GM10847 (cell line): ENCODE data around the gene ASIC4.

Experiments
- POLR2A ChIP-seq: IDR thresholded peaks from 2 replicates; pipeline ENCODE4 v1.6.1; 2011; ENCODE audit not compliant: insufficient read length; ENCODE audit errors: extremely low read depth

Gene ASIC4

DNA sequence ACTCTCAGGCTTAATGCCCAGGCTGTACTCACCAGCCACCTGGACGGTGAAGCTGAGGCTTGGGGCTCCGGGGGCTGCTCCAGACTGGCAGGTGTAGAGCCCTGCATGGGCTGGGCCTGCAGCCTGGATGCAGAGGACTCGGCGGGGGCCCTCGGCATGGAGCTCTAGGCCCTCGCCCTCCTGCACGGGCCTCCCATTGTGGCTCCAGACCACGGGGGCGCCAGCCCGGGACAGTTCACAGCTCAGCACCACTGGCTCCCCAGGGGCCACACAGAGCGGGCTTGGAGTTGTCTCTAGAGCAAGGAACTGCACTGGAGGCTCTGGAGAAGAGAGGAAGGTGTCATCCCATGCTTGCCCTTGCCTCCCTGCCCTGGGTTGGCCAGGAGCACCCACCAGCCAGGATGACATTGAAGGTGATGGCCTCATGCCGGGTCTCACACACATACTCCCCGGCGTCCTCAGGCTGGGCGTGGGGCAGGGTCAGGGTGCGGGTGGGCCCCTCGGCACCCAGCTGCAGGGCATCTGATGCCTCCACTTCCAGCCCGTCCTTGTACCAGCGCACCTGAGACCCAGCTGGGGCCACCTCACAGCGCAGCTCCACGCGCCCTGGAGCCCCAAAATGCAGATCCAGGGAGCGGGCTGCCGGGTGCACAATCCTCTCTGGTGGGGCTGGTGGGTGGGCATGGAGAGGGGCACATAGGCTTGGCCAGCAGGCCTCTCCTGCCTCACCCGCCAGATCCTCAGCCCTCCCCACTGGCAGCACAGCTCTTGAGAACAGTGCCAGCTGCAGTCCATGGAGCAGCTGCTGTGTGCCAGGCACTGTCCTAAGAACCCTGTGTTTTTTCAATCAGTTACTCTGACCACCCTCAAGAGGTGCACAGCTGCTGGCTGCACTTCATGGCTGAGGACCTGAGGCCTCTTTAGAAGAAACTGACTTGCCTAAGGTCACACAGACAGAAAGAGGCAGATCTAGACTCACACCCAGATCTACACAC is 43.8 kb downstream of the ASIC4 start:
- TF ChIP-seq POLR2A = no peak

DNA sequence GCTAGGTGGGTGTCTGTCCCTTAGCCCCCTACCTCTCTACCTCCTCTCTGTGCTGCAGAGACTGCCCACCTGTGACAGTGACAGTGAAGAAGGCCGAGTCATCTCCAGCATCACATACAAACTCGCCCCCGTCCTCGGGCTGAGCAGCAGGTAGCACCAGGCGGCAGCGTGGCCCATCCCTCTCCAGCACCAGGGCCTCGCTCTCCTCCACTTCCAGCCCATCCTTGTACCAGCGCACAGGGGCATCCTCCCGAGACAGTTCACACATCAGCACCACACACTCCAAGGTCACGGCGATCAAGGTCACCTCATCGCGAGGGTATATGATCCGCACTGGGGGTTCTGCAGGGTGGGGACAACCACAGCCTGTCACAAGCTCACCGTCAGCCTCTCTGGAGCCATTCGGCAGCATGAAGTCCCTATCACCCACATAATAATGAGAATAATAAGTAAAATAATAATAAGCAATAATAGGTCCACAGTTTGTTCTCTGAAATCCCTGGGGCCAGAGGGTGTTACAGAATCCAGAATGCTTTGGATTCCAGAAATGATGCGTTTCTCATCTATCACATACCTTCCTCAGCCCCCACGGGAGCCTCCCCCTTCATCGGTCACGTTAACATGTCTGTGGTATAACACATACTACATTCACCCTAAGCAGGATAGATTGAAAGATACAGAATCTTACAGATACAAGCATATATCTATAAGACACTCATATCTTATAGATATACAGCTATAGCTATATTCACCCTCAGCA is 45.1 kb downstream of the ASIC4 start:
- TF ChIP-seq POLR2A = no peak

DNA sequence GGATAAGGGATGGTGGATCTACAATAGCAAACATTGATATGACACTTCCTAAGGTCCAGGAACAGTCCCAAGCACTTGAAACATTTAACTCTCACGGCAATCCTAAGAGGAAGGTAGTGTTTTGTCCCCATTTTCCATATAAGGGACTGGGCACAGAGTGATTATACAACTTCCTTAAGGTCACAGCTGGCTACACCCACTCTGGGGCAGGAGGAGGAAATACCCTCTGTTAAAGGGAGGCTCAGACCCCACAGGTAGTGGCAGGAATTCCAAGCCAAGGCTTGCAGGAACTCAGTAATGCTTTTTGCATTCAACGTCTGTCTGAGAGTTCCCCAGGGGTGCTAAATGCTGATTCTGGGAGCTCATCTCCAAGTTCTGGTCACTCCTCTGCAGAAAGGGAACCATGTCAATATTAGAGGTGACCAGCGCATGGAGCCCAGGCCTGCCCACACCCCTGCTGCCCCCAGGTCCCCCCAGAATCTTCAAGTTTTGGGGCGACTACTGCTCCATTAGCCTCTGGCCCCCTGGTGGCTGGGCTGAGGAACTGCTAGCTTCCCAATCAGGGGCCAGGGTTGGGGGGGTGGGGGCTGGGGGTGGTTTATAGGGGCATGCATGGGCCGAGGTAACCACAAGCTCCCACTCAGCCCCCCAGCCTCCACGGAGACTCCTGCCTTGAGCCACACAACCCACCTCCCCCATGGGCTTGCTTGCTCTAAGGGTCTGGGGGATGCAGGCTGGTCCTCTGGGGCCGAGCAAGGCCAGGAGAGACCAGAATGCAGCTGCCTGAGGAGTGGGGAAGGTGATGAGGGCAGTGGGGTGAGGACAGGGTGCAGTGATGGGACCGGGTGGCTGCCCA is 46.0 kb downstream of the ASIC4 start:
- TF ChIP-seq POLR2A = no peak

DNA sequence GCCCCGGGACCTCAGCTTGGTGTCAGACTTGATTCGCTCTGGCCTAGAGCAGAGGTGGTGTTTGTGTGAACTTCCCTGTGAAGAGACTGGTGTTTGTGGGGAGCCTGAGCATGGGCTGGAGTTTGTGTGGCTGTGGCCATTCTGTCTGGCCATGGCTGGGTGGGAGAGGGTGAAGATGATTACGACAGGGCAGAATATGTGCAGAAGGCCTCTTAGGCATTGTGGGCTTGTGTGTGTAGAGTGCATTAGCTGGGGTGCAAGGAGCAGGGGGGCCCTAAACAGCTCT is 46.6 kb downstream of the ASIC4 start:
- no peak for TF ChIP-seq POLR2A

DNA sequence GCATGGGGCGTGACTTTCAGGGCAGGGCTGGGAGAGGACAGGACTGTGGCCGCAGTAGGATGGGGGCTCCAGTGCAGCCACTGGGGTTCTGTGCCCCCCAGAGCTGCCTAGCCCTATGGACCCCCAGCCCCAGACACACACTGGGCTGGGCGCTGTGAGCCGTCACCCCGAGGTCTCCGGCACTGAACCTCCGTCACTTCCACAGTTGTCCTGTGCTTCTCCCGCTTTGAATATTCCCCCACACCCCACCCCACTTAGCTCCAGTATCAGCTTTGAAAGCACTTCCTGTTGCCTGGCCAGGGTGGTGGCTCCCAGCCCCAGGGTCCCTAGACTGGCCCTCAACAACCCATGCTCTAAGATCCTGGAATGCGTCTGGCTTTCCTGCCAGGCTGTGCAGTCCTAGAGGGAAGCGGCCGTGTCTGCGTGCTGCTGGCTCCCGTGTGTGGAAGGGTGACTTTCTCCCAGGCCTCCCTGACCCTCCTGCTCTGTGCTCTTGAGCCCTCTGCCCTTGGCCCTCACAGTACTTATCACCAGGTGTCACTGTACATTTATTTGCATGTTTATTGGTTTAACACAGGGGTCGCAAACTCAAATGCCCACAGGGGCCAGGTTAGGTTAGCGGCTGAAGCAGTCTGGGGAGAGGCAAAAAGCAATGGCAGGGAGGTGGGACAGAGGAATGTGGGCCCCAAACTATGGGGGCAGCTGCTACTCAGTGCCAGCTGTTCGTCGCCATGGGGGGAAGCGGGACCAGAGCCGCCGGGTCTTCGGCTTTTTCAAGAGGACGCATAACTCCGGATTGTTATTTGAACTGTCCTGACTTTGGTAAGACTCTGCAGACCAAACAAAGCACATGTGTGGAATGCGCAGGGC is 47.1 kb downstream of the ASIC4 start:
- TF ChIP-seq POLR2A = no peak

DNA sequence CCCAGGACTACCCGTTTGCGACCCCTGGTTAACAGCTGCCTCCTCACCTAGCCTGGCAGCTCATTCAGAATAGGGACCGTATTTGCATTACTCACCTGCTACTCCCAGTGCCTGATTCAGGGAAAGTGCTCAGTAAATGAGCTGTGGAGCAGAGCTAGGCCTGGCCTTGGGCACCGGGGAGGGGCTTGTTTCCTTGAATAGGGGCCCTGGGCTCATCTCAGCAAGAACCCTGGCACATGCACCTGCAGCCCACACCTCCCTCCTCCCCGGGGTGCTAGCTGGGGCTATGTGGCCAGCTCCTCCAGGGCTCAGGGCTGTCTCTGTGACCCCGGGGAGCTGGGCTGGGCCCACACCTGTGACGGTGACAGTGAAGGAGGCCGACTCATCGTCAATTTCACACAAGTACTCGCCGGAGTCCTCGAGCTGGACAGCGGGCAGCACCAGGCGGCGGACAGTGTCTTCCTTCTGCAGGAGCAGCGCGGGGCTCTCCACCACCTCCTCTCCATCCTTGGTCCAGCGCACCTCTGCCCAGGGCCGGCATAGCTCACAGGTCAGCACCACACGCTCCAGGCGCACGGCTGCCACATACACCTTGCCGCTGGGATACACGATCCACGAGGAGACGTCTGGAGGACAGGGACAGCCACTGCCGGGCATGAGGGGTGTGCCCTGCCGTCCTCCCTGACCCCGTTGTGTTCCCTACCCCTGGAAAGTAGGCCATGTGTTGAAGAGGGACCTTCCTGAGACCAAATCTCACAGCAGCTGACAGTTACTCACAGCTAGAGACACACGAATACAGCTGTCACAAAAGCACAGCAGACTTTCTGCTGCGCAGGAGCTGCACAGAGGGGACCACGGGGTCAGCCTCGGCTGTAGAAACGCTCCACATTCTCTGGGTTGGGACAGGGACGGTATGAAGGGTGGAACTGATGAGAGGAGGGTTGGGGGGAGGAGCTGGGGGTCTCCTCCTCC is 48.1 kb downstream of the ASIC4 start:
- TF ChIP-seq POLR2A = no peak

DNA sequence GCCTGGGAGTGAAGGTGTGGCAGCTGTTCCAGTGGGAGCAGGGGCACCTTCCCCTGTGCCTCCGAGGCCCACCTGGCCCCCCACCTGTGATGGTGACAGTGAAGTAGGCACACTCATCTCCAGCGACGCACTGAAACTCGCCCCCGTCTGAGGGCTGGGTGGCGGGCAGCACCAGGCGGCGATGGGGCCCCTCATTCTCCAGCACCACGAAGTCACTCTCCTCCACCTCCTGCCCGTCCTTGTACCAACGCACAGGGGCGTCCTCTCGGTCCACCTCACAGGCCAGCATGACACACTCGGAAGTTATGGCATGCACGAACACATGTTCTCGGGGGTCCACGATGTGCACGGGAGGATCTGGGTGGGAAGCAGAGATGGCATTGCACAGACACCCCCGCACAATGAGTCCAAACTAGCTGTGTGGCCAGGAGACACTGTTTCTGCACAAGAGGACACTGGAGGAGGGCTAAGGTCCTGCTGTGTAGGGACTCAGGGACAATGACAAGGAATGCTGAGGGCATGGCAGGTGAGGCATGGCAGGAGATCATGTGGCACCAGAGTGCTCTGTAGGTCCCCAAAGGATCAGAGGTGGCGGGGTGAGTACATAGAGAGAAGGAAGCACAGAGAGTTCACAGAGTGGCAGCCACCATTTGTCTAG is 49.1 kb downstream of the ASIC4 start:
- no peak for TF ChIP-seq POLR2A

DNA sequence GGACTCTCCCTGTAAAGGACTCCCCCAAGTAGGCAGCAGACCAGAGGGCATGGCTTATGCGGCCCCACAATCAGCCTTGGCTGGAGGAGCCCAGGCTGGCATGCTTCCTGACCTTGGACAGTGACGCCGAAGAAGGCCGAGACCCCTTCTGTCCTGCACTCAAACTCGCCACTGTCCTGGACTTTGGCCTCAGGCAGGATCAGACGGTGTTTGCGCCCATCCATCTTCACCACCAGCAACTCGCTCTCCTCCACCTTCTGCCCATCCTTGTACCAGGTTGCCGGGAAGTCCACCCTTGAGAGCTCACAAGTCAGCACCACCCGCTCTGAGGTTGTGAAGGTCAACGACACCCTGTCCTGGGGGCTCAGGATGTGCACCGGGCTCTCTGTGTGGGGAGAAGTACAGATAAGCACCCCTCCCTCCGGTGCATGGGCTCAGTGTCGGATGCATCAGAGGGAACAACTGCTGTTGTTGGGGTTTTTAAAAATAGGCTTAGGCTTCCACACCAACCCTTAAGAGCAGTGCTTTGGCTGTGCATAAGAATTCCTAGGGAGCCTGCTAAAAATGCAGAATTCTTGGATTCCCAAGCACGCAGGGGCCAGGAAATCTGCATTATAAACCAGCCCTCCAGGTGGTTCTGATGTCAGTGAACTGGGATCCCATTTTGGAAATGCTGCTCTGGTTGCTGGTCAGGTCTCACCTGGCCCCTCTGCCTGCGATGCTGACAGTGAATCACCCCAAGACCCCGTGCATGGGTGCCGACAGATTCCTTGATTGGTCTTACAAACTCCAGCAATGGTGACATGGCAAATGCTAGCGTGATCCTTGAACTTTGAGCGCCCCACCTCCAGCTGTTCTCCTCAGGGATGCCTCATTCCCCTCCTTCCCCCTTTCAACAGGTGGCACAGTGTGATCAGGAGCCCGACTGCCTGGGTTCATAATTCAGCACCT is 51.1 kb downstream of the ASIC4 start:
- TF ChIP-seq POLR2A = no peak

DNA sequence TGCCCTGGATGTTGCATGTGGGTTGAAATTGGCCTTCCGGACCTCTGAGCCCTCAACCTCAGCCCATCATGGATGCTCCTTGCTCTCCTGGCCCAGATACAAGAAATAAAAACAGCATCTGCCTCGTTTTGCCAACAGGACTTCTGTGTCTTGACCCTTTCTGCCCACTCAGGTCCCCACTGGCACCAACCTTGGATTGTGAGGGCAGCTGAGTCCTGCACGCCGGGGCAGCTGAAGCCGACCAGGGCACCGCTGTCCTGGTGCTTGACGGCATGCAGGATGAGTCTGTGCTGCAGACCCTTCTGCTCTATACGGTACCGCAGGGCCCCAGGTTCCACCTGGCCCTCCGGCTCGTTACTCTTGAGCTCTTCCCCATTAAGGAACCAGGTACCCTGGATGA is 52.4 kb downstream of the ASIC4 start:
- no peak for TF ChIP-seq POLR2A

DNA sequence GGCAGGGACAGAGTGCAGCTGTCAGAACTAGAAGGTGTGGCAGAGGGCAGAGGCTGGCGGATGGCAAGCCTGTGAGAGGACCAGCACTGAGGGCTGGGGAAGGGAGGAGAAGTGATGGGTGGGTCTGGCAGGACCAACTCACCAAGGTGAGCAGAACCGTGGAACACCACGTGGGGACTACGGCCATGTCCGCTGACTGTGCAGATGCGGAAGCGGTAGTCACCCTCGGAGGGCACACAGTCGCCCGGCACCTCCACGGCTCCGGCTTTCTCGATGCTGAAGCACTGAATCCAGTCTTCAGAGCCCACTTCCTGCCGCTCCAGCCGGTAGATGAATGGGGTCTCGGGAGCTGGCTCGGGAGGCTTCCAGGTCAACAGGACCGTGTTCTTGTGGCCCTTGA is 52.8 kb downstream of the ASIC4 start:
- TF ChIP-seq POLR2A = no peak

DNA sequence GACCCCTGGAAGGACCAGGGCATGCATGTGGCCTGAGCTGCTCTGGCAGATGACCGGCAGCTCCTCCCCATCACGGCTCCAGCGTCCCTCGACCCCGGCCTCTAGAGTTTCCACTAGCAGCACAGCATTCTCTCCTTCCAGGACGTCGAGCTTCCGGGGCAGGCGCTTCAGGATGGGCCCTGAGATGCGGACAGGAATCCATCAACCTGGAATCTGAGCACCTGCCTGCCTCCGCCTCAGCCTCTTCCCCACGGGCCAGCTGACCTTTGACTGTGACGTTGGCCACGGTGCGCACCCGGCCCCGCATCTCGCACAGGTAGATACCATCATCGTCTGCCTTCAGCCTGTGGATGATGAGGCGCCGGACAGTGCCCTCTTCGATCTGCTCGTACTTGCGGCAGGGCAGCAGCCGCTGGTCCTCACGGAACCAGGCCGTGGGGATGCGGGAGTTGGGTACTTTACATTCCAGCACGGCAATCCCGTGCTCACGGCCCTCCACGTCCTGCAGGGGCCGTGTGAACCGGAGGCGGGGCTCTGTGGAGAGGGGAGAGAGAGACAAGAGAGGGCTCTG is 53.6 kb downstream of the ASIC4 start:
- no peak for TF ChIP-seq POLR2A

DNA sequence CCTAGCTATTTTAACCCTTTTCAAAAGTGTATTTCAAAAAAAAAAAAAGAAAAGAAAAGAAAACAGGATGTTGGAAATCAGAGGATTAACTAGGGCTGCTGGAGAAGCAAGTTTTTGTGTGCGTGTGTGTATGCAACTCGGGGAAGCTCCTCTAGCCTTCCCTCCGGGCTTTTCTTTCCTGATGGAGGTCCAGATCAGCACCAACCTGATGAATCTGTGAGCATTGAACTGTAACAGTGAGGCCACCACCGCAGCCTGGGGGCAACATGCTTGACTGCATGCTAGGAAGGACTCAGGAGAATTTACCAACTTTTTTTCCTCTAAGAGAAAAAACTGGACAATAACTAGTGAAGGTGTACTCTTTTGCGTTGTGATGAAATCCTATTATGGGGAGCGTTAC is 54.8 kb downstream of the ASIC4 start:
- TF ChIP-seq POLR2A = no peak

DNA sequence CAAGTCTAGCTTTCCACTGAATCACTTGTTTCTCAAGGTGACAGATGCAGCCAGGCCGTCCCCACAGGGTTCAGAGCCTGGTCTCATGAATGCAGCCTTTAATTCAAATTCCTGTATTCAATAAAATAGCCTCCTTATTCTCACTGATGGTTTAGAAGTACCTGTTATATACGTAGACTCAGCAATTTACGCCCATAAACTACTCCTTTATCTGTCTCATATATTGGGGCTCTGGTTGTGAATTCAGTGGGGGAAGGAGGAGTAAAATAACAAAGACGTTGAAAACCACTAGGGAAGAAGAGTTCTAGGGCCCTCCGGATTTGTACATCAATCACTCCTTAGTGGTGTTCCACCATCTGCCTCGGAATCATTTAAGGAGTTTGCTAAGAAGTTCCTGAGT is 55.4 kb downstream of the ASIC4 start:
- TF ChIP-seq POLR2A = no peak
